Thymus (tissue), 11 donors: Measurements from ENCODE around the gene SHH. TPM values are rescaled to one million over a fixed set of nuclear protein-coding genes. Genes with fewer than 3 reads are reported as not detected.
"Not testable (repeated sequence)": the region's sequence is repeated elsewhere in the genome, so short reads cannot be mapped to it uniquely, and the experiment has no call there.

Experiments
- DNase-seq, 9 donors: peaks; one replicate each; pipeline ENCODE4 v3.0.0-alpha.2; 2013; ENCODE audit warnings: low spot score in 9 of 9, low read depth in 6 of 9, missing footprints in 1 of 9
- H3K27ac ChIP-seq, 2 donors: one replicate each; pipeline ENCODE4 v1.5.1; 2013; ENCODE audit warnings: control low read depth in 1 of 2, low read depth in 1 of 2, low read length in 1 of 2, mild to moderate bottlenecking in 1 of 2, moderate library complexity in 1 of 2
- H3K27me3 ChIP-seq, 2 donors: one replicate each; pipeline ENCODE4 v1.5.1; 2013; ENCODE audit warnings: low read length in 1 of 2; ENCODE audit not compliant: control insufficient read depth in 2 of 2, insufficient read depth in 1 of 2
- H3K36me3 ChIP-seq, 2 donors: one replicate each; pipeline ENCODE4 v1.5.1; 2013; ENCODE audit warnings: low read length in 1 of 2, mild to moderate bottlenecking in 1 of 2, moderate library complexity in 1 of 2; ENCODE audit not compliant: control insufficient read depth in 2 of 2, insufficient read depth in 2 of 2
- H3K4me1 ChIP-seq, 2 donors: one replicate each; pipeline ENCODE4 v1.5.1; 2013; ENCODE audit warnings: low read length in 2 of 2; ENCODE audit not compliant: control insufficient read depth in 2 of 2, insufficient read depth in 2 of 2
- H3K4me3 ChIP-seq, 2 donors: one replicate each; pipeline ENCODE4 v1.5.1; 2013; ENCODE audit warnings: low read length in 2 of 2, control low read depth in 1 of 2, mild to moderate bottlenecking in 1 of 2
- H3K9me3 ChIP-seq, 2 donors: one replicate each; pipeline ENCODE4 v1.5.1; 2013; ENCODE audit warnings: low read length in 1 of 2, mild to moderate bottlenecking in 1 of 2; ENCODE audit not compliant: control insufficient read depth in 2 of 2, insufficient read depth in 1 of 2
- whole genome bisulfite sequencing: extraction: QIAGEN DNeasy Blood & Tissue Kit; methylation state at CpG from one replicate; pipeline ENCODE4 v1.1.7; 2013; 5-methylcytosine and 5-hydroxymethylcytosine counted together
- polyA plus RNA-seq: library from polyadenylated mRNA; stranded (reverse); fragments of 200-250 nt; gene quantifications from one replicate; pipeline ENCODE4 v1.2.3, GENCODE V29; 2013
- total RNA-seq: library from RNA; stranded (reverse); fragments of 120-200 nt; gene quantifications from one replicate; pipeline ENCODE4 v1.2.4, GENCODE V29; 2013
- donor health status: healthy.

SHH gene
- total and polyA plus RNA-seq, 2 donors, result 0.05 to 0.09 TPM

- Histone ChIP-seq H3K4me1 (no peaks in the 10 kb centered on the region), H3K27ac (no peak overlapping the region), H3K9me3 (no peaks in the 10 kb centered on the region), H3K4me3 (no peak overlapping the region), H3K27me3 (peaks cover 0 to 6% of the 10 kb centered on the region in 2 donors), H3K36me3 (no peaks in the 10 kb centered on the region)
- 46% methylated on average over 3 of the region's 3 CpGs for WGBS
- DNase-seq, result no peak
Observed at GRCh38 chr7:155825336-155825735, 13.1 kb upstream of the SHH start.

- H3K4me1 ChIP-seq, result no peaks in the 10 kb centered on the region
- 94% methylated on average over 17 of the region's 17 CpGs for WGBS
- no peak overlapping the region for H3K27ac ChIP-seq
- DNase-seq, result no peak
- H3K4me3 ChIP-seq, result no peak overlapping the region
- H3K9me3 ChIP-seq, result no peaks in the 10 kb centered on the region
- no peaks in the 10 kb centered on the region for H3K36me3 ChIP-seq
- H3K27me3 ChIP-seq, result peaks cover 0 to 4% of the 10 kb centered on the region in 2 donors
Observed at GRCh38 chr7:155824227-155824886, 12.1 kb upstream of the SHH start.

- Histone ChIP-seq H3K27me3 (peaks cover 0 to 10% of the 10 kb centered on the region in 2 donors), H3K27ac (no peak overlapping the region), H3K9me3 (no peaks in the 10 kb centered on the region), H3K4me1 (no peaks in the 10 kb centered on the region), H3K36me3 (no peaks in the 10 kb centered on the region), H3K4me3 (no peak overlapping the region)
- DNase-seq, result no peak
- 92% methylated on average over 11 of the region's 11 CpGs for WGBS
Observed at GRCh38 chr7:155821851-155822250, 9.6 kb upstream of the SHH start.

- WGBS, result 88% methylated on average over 13 of the region's 13 CpGs
- H3K27me3 ChIP-seq, result peaks cover 4 to 18% of the 10 kb centered on the region in 2 donors
Observed at GRCh38 chr7:155820788-155821187, 8.5 kb upstream of the SHH start.

GRCh38 chr7:155820246-155820645 lies 8.0 kb upstream of the SHH start:
- H3K4me3 ChIP-seq, result no peak overlapping the region
- no peak overlapping the region for H3K27ac ChIP-seq
- H3K36me3 ChIP-seq, result no peaks in the 10 kb centered on the region
- 93% methylated on average over 18 of the region's 18 CpGs for WGBS
- H3K27me3 ChIP-seq, result peaks cover 7 to 21% of the 10 kb centered on the region in 2 donors
- H3K9me3 ChIP-seq, result no peaks in the 10 kb centered on the region
- H3K4me1 ChIP-seq, result no peaks in the 10 kb centered on the region
- DNase-seq, result no peak

More at GRCh38 chr7:155820788-155821187, 8.5 kb upstream of the SHH start:
- no peaks in the 10 kb centered on the region for H3K36me3 ChIP-seq
- H3K27ac ChIP-seq, result no peak overlapping the region
- no peaks in the 10 kb centered on the region for H3K4me1 ChIP-seq
- H3K9me3 ChIP-seq, result no peaks in the 10 kb centered on the region
- H3K4me3 ChIP-seq, result no peak overlapping the region
- DNase-seq, result no peak

GRCh38 chr7:155819186-155819585 lies 6.9 kb upstream of the SHH start:
- peaks cover 17 to 30% of the 10 kb centered on the region in 2 donors for H3K27me3 ChIP-seq
- H3K36me3 ChIP-seq, result no peaks in the 10 kb centered on the region
- WGBS, result 84% methylated on average over 12 of the region's 12 CpGs
- no peak overlapping the region for H3K4me3 ChIP-seq
- no peak for DNase-seq
- no peak overlapping the region for H3K27ac ChIP-seq
- no peaks in the 10 kb centered on the region for H3K9me3 ChIP-seq
- H3K4me1 ChIP-seq, result no peaks in the 10 kb centered on the region

- Histone ChIP-seq H3K4me1 (no peaks in the 10 kb centered on the region), H3K27me3 (peaks cover 21 to 34% of the 10 kb centered on the region in 2 donors), H3K36me3 (no peaks in the 10 kb centered on the region), H3K27ac (no peak overlapping the region), H3K4me3 (no peak overlapping the region), H3K9me3 (no peaks in the 10 kb centered on the region)
- 85% methylated on average over 6 of the region's 6 CpGs for WGBS
- DNase-seq, result no peak
Observed at GRCh38 chr7:155818820-155819168, 6.5 kb upstream of the SHH start.

- H3K9me3 ChIP-seq, result no peaks in the 10 kb centered on the region
- H3K36me3 ChIP-seq, result no peaks in the 10 kb centered on the region
- no peaks in the 10 kb centered on the region for H3K4me1 ChIP-seq
- no peak for DNase-seq
- WGBS, result 88% methylated on average over 21 of the region's 21 CpGs
- H3K4me3 ChIP-seq, result no peak overlapping the region
- peaks cover 26 to 39% of the 10 kb centered on the region in 2 donors for H3K27me3 ChIP-seq
- H3K27ac ChIP-seq, result no peak overlapping the region
Observed at GRCh38 chr7:155818154-155818819, 6.0 kb upstream of the SHH start.

GRCh38 chr7:155817515-155817914 lies 5.3 kb upstream of the SHH start:
- not testable (repeated sequence) for H3K4me3 ChIP-seq, DNase-seq, H3K4me1 ChIP-seq, H3K27ac ChIP-seq, H3K9me3 ChIP-seq, H3K36me3 ChIP-seq
- WGBS, result 67% methylated on average over 3 of the region's 4 CpGs
- H3K27me3 ChIP-seq, result peaks cover 33 to 47% of the 10 kb centered on the region in 2 donors
